ENCODE data around the gene FAM163B.

The FAM163B gene

DNA sequence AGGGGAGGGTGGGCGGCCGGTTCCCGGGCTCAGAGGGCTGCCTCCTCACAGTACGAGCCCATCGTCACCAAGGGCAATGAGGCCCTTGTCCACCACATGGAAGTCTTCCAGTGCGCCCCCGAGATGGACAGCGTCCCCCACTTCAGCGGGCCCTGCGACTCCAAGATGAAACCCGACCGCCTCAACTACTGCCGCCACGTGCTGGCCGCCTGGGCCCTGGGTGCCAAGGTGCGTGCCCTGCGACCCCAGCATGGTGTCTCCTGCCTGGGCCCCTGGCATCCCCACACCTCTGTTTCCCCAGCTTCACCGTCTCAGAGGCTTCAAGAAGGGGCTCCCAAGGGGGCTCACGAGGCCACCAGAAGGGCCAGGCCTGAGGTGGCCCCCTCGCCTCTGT, 34.2 kb upstream of the FAM163B start:
- H3K4me3 ChIP-seq (ENCODE audit: low read length), result no peak overlapping the region

DNA sequence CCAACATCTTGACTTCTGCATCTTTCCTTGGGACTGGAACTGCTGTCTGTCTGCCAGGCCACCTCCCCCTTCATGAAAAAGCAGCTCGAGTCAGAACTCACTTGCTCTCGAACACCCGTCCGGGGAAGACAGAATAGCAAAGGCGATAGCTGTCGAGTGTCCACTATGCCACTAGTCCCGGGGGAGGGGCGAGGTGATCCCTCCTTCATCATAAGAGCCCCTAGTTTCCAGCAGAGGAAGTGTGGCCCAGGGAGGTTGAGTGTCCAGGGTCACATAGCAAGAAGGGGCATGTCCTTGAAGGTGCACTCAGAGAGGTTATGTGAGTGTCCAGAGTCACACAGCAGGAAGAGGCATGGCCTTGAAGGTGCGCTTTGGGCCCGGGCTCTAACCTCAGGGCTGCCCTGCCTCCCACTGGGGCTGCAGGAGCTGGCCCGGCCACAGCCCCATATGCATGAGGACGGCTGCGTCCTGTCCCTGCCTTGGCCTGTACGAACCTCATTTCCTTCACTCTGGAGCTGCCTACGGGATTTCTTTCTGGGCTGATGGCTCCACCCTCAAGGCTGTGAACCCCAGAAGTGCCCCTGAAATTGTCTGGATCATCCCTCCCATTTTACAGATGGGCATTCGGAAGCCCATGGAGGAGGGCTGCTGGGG, 33.6 kb upstream of the FAM163B start:
- H3K4me3 ChIP-seq (ENCODE audit: low read length), result no peak overlapping the region
- TF ChIP-seq ZNF274 (IDR thresholded peaks at IDR 0.05; ENCODE audit: low read depth, low read length), result no peak

More for the DNA sequence above, 34.2 kb upstream of the FAM163B start:
- TF ChIP-seq ZNF274 (IDR thresholded peaks at IDR 0.05; ENCODE audit: low read depth, low read length), result no peak

DNA sequence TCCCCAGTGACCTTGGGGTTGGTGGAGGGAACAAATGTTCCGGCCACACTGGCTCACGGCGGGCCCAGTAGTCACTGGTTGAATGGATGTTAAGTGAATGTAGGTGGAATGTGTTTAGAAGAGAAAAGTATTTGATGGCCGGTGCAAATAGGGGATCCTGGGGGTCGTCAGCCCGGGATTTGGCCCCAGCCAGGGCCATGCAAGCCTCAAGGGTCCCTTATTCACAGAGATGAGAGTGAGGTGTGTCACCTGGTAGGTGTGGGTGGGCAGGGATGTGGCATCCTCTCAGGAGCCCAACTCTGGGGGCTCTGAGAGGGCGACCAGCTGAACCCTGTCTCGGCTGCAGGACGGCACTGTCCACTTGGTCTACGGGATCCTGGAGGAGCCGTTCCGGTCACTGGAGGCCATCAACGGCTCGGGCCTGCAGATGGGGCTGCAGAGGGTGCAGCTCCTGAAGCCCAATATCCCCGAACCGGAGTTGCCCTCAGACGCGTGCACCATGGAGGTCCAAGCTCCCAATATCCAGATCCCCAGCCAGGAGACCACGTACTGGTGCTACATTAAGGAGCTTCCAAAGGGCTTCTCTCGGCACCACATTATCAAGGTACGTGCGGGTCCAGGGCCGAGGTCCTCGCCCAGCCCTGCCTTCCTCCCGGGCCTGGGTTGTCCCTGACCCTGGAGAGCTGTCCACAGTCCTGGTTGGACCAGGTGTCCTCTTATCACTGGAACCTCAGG, 32.8 kb upstream of the FAM163B start:
- TF ChIP-seq ZNF274 (IDR thresholded peaks at IDR 0.05; ENCODE audit: low read depth, low read length), result no peak
- H3K4me3 ChIP-seq (ENCODE audit: low read length), result no peak overlapping the region

DNA sequence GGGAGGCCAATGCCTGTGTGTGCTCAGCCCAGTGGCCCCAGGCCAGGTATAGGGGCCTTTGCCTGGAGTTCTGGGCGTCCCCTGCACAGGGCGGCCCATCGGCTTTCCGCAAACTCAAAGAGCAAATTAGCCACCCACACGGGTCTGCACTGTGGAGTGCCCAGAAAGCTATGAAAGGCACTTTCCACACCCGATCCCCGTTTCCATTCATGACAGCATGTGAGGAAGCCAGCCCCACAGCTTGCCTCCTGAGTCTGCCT, 32.1 kb upstream of the FAM163B start:
- no peak for TF ChIP-seq ZNF274 (IDR thresholded peaks at IDR 0.05; ENCODE audit: low read depth, low read length)
- H3K4me3 ChIP-seq (ENCODE audit: low read length), result no peak overlapping the region

DNA sequence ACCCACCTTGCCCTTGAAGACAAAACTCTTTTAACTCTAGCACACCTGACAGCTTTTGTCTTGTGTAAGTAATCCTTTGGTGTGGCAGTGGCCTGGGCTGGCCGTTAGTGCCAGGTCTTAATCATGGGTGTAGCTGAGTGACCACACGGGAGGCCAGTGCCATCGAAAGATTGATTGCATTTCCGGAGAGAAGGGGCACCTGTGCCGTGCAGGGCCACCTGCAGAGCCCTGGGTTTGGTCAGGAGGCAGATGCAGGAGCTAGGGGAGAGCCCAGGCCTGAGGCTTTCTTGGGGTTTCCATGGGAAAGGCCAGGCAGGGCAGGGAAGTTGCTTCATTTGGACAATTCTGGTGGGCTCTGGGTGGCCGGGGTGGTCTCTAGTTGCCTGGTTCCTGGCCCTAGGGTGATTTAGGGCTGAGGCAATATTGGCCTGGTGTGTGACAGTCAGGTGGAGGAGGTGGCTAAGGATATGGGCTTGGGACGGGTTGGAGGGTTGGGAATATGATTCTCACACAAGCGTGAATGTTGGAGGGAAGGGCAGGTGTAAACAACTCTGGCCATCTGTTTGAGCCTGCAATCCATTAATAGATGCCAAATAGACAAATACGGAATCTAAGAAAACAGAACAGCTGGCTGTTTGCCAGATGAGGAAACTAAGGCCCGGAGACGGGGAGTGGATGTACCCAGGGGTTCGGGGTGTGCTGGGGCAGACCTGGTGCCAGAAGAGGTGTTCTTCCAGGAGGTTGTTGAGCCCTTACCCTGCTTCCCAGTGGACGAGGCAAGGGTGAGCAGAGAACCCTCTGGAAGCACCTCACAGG, 31.6 kb upstream of the FAM163B start:
- TF ChIP-seq ZNF274 (IDR thresholded peaks at IDR 0.05; ENCODE audit: low read depth, low read length), result no peak
- no peak overlapping the region for H3K4me3 ChIP-seq (ENCODE audit: low read length)

DNA sequence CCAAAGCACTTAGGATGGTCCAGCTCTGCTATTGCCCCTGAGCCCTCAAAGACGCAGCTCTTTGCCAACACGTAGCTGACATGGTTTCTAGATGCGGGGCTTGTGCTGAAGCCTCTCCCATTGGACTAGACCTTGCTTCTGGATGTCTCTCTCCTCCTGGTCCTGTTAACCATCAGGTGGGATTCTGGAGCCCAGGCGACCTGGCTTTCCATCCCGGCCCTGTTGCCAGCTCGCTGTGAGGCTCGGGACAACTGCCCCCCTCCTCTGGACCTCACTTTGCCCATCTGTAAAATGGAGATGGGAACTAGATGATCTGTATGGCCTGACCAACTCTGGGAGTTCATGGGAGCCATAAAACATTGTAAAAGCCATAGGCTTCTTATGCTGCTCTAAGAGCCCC, 31.0 kb upstream of the FAM163B start:
- H3K4me3 ChIP-seq (ENCODE audit: low read length), result no peak overlapping the region
- no peak for TF ChIP-seq ZNF274 (IDR thresholded peaks at IDR 0.05; ENCODE audit: low read depth, low read length)

DNA sequence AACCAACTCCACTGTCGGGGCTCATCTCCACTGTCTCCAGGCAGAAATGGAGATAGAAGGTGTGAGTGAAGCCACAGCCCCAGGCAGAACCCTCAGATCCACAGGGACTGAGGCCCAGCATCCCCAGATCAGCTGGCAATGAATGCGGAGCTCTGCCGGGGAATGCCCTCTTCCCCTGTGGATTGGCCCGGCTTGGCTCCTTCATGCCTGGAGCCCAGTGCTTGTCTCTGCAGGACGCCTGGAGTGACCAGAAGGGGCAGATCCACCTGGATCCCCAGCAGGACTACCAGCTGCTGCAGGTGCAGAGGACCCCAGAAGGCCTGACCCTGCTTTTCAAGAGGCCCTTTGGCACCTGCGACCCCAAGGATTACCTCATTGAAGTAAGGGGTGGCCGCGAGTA, 30.4 kb upstream of the FAM163B start:
- no peak overlapping the region for H3K4me3 ChIP-seq (ENCODE audit: low read length)
- TF ChIP-seq ZNF274 (IDR thresholded peaks at IDR 0.05; ENCODE audit: low read depth, low read length), result no peak

DNA sequence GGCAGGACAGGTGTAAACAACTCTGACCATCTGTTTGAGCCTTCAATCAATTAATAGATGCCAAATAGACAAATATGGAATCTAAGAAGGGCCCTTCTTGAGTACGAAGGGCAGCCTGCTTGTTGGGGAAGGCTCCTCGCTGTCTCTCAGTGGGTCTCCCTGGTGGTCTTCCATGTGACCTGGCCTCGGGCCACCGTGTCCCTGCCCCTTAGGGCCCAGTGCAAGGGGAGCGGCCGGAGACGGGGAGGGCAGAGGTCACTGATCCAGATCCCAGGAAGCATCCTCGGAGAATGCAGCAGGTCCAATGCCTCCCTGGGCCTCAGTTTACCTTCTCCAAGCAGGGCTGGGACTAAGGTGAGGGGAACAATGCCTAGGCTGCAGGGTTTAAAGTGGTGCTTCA, 29.5 kb upstream of the FAM163B start:
- TF ChIP-seq ZNF274 (IDR thresholded peaks at IDR 0.05; ENCODE audit: low read depth, low read length), result no peak
- H3K4me3 ChIP-seq (ENCODE audit: low read length), result no peak overlapping the region

DNA sequence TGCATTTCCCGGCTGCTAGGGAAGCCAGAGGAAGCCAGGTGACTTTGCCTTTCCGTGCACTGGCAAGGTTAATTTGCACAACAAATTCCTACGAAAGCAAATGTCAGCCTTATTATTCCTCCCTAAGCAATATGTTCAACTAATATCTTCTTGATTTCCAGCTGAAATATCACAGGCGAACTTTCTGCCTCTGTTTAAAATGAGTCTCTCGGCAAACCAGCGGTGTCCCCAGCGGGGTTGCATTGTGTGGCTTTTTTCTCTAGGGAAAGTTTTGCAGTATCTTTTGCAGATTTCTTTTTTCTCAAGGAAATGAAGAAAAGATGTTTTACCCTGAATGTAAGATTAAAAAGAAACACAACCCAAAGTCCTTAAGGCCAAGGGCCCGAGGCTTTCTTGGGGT, 28.9 kb upstream of the FAM163B start:
- H3K4me3 ChIP-seq (ENCODE audit: low read length), result no peak overlapping the region
- TF ChIP-seq ZNF274 (IDR thresholded peaks at IDR 0.05; ENCODE audit: low read depth, low read length), result no peak

DNA sequence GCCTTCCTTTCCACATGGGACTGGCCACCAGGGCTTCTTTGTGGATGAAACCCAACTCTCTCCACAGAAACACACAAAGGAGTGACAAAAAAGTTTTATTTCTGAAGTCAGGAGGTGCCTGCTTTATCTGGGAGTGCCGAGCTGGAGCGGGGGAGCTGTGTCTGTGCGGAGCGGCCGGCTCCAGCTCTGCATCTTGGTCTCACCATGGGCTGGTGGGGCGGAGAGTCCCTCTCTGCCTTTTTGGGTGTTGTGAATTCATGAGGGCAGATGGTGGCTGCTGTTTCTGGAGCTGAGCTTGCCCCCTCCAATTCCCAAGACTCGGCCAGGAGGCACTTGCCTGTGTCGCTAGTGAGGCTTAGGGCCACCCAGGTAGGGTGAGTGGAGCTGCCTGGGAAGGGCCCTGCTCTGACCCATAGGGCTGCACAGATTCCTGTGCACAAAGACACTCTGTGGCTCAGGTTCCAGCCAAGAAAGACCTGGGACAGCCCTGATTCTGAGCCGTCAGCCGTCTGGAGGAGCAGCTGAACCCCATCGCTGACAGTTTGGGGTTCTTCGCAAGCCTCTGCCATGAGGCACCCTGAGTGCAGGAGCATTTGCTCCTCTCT, 28.4 kb upstream of the FAM163B start:
- H3K4me3 ChIP-seq (ENCODE audit: low read length), result no peak overlapping the region
- no peak for TF ChIP-seq ZNF274 (IDR thresholded peaks at IDR 0.05; ENCODE audit: low read depth, low read length)

DNA sequence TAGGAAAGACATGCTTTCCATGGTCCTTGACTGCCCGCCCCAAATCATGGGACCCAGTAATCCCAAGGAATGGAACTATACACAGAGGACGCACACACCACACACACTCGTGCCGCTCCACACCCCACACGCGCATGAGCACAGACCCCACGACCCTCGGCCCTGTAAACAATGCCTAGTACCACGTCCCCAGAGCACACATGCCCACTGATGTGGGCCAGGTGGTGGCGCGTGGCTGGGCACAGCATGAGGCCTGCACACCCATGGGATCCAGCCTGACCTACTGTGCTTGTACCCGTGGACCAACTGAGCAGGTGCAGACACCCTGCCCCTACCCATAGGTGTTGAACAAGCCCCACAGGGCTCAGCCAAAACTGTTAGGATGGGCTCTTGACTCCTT, 27.7 kb upstream of the FAM163B start:
- H3K4me3 ChIP-seq (ENCODE audit: low read length), result no peak overlapping the region
- TF ChIP-seq ZNF274 (IDR thresholded peaks at IDR 0.05; ENCODE audit: low read depth, low read length), result no peak

DNA sequence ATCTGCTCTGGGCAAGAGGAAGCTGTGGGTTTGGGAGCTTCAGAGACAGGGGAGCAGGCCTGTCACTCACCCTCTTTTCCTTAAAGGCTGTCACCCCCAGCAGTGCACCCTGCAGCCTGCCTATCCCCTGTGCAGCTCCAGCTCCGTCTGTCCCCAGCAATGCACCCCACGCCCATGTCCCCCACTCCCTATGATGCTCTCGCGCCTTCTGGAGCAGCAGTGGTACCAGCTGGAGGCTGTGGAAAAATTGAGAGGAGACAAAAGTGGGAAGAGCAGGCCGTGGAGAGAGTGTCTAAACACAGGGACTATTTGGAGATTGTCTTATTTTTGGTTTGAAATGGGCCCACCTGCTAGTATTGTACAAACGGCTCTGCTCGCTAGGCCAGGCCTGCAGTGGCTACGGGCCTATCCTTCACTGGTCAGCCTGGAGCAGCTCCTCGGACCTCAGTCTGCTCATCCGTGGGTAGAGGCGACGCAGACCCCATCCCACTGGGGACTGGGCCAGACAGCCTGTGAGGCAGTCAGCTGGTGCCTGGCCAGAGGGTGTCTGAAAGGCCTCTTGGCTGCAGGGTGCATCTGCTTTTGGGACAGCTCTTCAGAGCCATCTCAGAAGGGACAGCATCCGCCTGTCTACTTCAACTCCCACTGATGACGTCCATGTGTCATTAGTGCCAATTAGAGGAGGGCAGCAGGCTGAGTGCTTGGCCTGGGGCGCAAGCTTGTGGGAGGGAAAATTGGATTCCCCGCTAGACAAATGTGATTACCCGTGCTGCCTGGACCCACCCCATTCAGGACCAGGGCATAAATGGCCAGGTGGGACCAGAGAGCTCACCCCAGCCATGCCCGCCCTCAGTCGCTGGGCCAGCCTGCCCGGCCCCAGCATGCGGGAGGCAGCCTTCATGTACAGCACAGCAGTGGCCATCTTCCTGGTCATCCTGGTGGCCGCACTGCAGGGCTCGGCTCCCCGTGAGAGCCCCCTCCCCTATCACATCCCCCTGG, 26.6 kb upstream of the FAM163B start, which contains the start of gene DBH:
DBH (plus strand) TSS at position 831 of the 999 bp plus-strand sequence; CDS start at position 840, 9 bp downstream.
- H3K4me3 ChIP-seq (ENCODE audit: low read length), result no peak within 1 kb of the TSS
- TF ChIP-seq ZNF274 (IDR thresholded peaks at IDR 0.05; ENCODE audit: low read depth, low read length), result no peak

DNA sequence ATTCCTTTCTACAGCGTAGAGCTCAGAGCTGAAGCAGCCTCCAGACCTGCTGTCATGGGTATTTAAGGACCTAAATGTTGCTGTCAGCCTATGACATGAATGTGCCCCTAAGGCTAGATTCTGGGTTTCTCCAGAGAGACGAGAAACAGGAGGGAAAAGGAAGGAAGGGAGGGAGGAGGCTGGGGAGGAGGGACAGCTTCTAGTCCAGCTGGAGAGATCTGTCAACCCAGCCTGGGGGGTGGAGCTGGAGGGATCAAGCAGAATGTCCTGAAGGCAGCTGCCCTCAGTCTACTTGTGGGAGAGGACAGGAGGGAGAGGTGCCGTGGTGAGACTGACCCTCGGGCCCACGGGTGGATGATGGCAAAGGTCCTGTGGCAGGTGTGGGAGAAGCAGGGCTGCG, 25.9 kb upstream of the FAM163B start:
- no peak overlapping the region for H3K4me3 ChIP-seq (ENCODE audit: low read length)
- no peak for TF ChIP-seq ZNF274 (IDR thresholded peaks at IDR 0.05; ENCODE audit: low read depth, low read length)
